ENCODE data around the gene MAP3K5. TPM values are rescaled to one million over a fixed set of nuclear protein-coding genes. Genes with fewer than 3 reads are reported as not detected.

Gene MAP3K5
- total RNA-seq, 1 donor from 2014 or later, result 0.09 TPM

DNA sequence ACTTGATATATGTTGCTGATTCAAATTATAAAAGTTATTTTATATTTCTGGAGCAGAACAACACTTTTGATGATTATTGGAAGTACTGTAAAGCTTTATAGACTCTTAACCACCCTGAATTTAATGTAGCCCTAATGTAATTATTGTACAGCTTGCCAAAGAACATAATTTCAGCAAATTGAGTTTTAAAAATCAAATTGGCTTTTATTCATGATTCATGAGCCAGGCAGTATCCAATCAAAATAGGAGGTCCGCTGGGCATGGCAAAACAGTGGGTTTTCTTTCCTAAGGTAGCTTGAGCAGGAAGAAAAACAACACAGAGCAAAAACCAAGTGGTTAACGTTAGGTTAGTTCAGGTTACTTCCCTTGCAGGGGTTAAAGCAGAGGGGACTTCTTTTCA is 177.3 kb downstream of the MAP3K5 start:
- H3K27me3 Mint-ChIP-seq (ENCODE audit: low read depth), result no peaks in the 10 kb centered on the region
- H3K4me3 Mint-ChIP-seq, result no peak overlapping the region
- TF ChIP-seq, protein P1, sequence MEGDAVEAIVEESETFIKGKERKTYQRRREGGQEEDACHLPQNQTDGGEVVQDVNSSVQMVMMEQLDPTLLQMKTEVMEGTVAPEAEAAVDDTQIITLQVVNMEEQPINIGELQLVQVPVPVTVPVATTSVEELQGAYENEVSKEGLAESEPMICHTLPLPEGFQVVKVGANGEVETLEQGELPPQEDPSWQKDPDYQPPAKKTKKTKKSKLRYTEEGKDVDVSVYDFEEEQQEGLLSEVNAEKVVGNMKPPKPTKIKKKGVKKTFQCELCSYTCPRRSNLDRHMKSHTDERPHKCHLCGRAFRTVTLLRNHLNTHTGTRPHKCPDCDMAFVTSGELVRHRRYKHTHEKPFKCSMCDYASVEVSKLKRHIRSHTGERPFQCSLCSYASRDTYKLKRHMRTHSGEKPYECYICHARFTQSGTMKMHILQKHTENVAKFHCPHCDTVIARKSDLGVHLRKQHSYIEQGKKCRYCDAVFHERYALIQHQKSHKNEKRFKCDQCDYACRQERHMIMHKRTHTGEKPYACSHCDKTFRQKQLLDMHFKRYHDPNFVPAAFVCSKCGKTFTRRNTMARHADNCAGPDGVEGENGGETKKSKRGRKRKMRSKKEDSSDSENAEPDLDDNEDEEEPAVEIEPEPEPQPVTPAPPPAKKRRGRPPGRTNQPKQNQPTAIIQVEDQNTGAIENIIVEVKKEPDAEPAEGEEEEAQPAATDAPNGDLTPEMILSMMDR (conservative IDR thresholded peaks at IDR 0.05), result no peak

DNA sequence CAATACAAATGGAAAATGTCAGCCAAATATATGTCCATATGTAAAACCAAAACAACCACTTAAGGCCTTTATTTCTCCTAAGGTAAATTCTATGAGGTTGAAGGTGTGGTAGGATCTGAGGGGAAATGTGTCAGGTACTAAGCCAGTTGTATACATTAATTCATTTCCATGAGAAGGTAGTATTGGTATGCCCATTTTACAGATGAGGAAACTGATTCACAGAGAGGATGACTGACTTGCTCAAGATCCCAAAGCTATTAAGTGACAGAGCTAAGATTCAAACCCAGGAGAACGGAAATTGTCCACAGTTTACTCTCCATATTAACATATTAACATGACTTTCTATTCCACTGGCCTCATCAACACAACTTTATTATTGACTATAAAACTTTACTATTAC is 177.9 kb downstream of the MAP3K5 start:
- peaks cover 3% of the 10 kb centered on the region for H3K4me1 Mint-ChIP-seq

More for the DNA sequence above, 177.3 kb downstream of the MAP3K5 start:
- Mint-ChIP-seq H3K27ac (ENCODE audit: unreplicated experiment) (no peak overlapping the region), H3K9me3 (no peaks in the 10 kb centered on the region), H3K36me3 (ENCODE audit: low read depth) (no peaks in the 10 kb centered on the region), H3K4me1 (peaks cover 3% of the 10 kb centered on the region)
- DNase-seq (ENCODE audit: low read depth, low spot score), result no peak

DNA sequence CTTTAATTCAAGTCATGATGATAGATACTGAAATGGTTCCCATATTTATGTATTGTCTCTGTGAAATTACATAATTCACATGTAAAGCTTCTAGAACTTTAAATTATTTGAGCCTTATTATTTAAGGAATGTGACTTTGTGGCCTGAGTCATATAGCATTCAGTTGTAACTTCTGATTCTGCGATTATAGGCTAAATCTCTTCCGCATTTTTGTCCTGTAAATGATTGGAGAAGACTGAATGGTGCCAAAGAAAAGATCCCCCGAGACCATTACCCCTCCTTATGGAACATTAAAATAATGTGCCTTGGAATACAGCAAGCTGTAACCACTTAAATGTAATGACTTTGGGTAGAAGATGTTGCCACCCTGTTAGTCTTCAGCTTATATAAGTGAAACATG is 178.8 kb downstream of the MAP3K5 start:
- DNase-seq (ENCODE audit: low read depth, low spot score), result no peak
- H3K27me3 Mint-ChIP-seq (ENCODE audit: low read depth), result peaks cover 2% of the 10 kb centered on the region
- no peaks in the 10 kb centered on the region for H3K36me3 Mint-ChIP-seq (ENCODE audit: low read depth)
- H3K4me3 Mint-ChIP-seq, result no peak overlapping the region
- no peak overlapping the region for H3K27ac Mint-ChIP-seq (ENCODE audit: unreplicated experiment)
- TF ChIP-seq, protein P1 (conservative IDR thresholded peaks at IDR 0.05), result no peak
- peaks cover 3% of the 10 kb centered on the region for H3K4me1 Mint-ChIP-seq
- no peaks in the 10 kb centered on the region for H3K9me3 Mint-ChIP-seq

More for the DNA sequence above, 177.9 kb downstream of the MAP3K5 start:
- no peak overlapping the region for H3K27ac Mint-ChIP-seq (ENCODE audit: unreplicated experiment)
- no peaks in the 10 kb centered on the region for H3K27me3 Mint-ChIP-seq (ENCODE audit: low read depth)
- TF ChIP-seq, protein P1 (conservative IDR thresholded peaks at IDR 0.05), result no peak
- H3K36me3 Mint-ChIP-seq (ENCODE audit: low read depth), result no peaks in the 10 kb centered on the region
- no peak overlapping the region for H3K4me3 Mint-ChIP-seq
- H3K9me3 Mint-ChIP-seq, result no peaks in the 10 kb centered on the region
- no peak for DNase-seq (ENCODE audit: low read depth, low spot score)

DNA sequence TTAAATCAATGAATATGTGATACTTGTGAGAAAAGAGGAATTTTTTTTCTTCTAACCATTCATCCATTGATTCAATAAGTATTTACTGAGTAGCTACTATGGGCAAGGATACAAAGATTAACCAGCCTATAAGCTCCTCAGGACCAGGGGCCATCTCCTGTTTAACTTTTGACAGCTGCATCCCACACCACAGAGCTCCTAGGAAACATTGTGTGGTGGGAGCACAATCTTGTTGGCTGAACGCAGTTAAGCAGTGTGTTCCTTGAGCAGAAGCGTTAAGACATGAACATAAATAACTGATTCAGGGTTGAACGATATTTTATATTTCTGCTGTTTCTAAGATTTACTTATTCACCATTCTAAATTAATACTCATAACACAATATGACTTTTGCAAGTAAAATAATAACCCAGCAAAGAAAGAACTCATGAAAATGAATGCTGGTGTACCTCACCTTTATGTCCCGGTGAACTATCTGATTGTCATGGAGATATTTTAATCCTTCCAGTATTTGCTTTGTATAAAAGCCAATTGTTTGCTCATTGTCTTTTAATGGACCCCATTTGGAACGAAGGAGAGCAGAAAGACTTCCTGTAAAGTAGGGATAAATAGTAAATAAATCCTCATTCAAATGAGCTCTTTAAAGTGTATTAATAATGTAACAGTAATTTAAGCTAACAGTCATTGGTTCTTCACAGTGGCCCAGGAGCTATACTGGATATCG is 179.4 kb downstream of the MAP3K5 start:
- peaks cover 2% of the 10 kb centered on the region for H3K27me3 Mint-ChIP-seq (ENCODE audit: low read depth)
- no peaks in the 10 kb centered on the region for H3K9me3 Mint-ChIP-seq
- no peak overlapping the region for H3K4me3 Mint-ChIP-seq
- H3K36me3 Mint-ChIP-seq (ENCODE audit: low read depth), result no peaks in the 10 kb centered on the region
- no peak overlapping the region for H3K27ac Mint-ChIP-seq (ENCODE audit: unreplicated experiment)
- TF ChIP-seq, protein P1 (conservative IDR thresholded peaks at IDR 0.05), result no peak
- H3K4me1 Mint-ChIP-seq, result peaks cover 3% of the 10 kb centered on the region
- DNase-seq (ENCODE audit: low read depth, low spot score), result no peak

DNA sequence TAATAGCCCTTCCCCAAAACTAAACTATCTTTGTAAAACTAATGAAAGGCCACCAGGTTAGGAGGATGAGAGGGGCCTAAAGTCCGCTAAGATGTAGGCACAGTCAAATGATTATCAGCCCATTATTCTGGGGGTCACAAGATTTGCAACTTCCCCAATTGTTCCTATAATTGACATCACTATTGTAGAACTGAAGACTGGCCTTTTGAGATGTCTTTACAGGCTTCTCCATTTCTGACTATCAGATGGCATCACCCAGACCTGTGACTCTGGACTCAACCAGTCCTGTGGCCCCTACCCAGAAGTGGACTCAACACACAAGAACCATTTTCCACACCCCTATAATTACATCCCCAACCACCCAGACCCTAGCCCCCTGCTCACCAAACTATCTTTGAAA is 180.5 kb downstream of the MAP3K5 start:
- TF ChIP-seq, protein P1 (conservative IDR thresholded peaks at IDR 0.05), result no peak
- Mint-ChIP-seq H3K4me1 (peaks cover 3% of the 10 kb centered on the region), H3K9me3 (no peaks in the 10 kb centered on the region), H3K4me3 (no peak overlapping the region), H3K36me3 (ENCODE audit: low read depth) (no peaks in the 10 kb centered on the region), H3K27me3 (ENCODE audit: low read depth) (peaks cover 2% of the 10 kb centered on the region), H3K27ac (ENCODE audit: unreplicated experiment) (no peak overlapping the region)
- DNase-seq (ENCODE audit: low read depth, low spot score), result no peak
